GM08714 (cell line): ENCODE results near the gene TNFAIP8L1.
A peak's percentile ranks its signal among the peaks of the same experiment; 100 is the strongest.
"Not testable (repeated sequence)": the region's sequence is repeated elsewhere in the genome, so short reads cannot be mapped to it uniquely, and the experiment has no call there.

Experiments used
- H3K4me3 ChIP-seq: fragments of 200-500 bp; sonication (Bioruptor generic); 2 replicates; pipeline ENCODE4 v1.5.1; 2014; ENCODE audit warnings: mild to moderate bottlenecking, low read length, inconsistent platforms
- ZNF274 ChIP-seq: IDR thresholded peaks from 2 replicates; pipeline ENCODE4 v1.6.1; 2012; ENCODE audit warnings: mild to moderate bottlenecking, low read depth, low read length

The TNFAIP8L1 gene

DNA sequence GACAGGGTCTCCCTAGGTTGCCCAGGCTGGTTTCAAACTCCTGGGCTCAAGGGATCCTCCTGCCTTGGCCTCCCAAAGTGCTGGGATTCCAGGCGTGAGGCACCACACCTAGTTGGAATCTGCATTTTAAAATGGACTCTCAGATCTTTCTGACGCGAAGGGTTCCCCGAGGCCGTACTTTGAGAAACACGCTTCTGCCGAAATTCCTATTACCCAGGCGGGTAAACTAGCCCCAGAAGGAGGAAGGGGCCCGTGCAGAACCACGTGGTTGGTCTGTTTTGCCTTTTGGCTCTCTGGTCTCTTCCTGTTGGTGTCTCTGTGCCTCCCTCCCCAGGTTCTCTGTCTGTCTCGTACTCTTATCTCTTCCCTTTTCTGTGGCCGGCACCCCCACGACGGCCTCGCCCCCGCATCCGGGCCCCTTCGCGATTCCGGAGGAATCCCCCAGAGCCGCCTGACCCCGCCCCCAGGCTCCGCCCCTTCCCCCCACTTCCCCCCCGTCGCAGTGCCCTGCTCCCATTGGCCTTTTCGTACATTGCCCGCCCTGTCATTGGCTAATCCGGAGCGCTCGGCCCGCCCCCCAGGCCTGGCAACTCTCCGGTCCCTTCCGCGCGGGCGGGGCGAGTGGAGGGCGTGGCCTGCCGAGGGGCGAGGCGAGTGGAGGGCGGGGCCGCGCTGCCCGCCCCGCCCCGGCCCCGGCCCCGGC lies at the start of gene TNFAIP8L1:
Gene TNFAIP8L1, plus strand, starts transcription at position 689 of the 703 bp plus-strand sequence. CDS start 12,354 bp downstream, outside the sequence.
- no peak for TF ChIP-seq ZNF274
- H3K4me3 ChIP-seq, result peak within 1 kb of the TSS; percentile 86

DNA sequence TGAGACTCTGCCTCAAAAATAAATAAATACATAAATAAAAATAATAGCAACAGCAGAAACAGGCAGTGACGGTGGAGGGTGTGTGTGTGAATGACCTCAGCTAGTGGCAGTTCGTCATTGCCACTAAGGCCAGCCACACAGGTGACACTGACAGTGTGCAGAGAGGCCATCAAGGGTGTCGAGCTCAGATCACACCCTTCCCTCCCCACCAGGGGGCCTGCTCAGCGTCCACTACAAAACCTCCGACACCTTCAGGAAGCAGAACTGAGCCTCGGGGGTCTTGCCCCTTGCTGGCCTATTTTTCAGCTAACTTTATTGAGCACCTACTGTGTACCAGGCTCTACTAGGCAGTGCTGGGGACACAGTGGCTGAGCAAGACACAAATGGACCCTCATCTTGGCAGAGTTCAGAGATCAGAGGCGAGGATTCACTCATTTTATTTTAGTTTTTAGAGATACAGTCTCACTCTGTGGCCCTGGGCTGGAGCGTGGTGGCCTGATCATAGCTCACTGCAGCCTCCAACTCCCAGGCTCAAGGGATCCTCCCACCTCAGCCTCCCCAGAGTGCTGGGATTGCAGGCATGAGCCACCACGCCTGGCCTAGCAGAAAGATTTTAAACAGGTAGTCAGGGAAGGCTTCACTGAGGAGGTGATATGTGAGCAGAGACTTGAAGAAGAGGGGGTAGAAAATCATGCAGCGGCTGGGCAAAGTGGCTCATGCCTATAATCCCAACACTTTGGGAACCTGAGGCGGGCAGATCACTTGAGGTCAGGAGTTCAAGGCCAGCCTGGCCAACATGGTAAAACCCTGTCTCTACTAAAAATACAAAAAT lies 49.5 kb upstream of the TNFAIP8L1 start:
- H3K4me3 ChIP-seq, result no peak overlapping the region
- TF ChIP-seq ZNF274, result no peak

DNA sequence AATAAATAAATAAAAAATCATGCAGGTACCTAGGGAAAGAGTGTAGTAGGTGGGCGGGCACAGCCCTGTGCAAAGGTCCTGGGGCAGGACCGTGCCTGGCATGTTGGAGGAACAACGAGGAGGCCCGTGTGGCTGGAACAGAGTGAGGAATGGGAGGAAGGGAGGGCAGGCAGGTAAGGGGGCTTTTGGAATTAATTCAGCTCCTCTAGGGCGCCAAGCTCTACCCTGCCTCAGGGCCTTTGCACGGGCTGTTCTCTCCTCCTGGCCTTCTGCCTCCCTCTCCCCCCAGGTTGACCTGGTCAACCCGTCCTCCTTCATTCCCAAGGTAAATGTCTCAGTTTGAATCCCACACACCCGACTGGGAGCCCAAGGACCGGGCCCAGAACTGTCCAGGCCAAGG lies 48.8 kb upstream of the TNFAIP8L1 start:
- no peak overlapping the region for H3K4me3 ChIP-seq
- no peak for TF ChIP-seq ZNF274

DNA sequence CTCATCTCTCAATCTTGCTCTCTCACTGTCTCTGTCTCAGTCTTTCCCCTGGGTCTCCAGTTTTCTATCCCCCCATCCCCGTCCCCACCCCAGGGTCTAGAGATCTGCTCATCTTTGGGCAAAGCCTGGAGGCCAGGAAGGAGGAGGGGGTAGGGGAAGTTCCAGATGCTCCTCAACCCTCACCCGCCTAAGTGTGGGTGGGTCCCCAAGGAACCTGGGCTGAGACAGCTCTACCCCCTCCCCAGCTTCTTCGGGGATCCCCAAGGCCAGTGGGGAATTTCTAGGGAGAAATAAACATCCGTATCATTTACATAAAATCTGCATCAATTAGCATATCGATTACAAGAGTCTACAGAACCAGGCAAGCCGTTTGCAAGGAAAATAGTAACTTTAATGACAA lies 48.0 kb upstream of the TNFAIP8L1 start:
- no peak for TF ChIP-seq ZNF274
- H3K4me3 ChIP-seq, result no peak overlapping the region

DNA sequence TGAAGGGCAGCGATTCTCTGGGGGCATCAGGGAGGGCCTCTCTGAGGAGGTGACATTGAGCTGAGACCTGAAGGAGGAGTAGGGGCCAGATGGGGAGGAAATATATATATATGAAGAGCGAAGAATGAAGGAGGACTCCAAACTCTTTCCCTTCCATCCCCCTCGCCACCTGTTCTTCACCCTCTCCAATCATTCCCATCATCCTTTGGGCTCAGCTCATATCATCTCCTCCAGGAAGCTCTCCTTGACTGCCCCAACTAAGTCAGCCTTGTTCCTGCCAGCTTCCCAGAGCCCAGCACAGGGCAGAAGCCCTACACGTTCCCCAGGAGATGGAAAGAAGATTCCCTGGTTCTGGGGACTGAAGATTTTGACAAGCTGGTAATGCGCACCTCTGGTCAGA lies 46.9 kb upstream of the TNFAIP8L1 start:
- no peak overlapping the region for H3K4me3 ChIP-seq
- TF ChIP-seq ZNF274, result no peak

DNA sequence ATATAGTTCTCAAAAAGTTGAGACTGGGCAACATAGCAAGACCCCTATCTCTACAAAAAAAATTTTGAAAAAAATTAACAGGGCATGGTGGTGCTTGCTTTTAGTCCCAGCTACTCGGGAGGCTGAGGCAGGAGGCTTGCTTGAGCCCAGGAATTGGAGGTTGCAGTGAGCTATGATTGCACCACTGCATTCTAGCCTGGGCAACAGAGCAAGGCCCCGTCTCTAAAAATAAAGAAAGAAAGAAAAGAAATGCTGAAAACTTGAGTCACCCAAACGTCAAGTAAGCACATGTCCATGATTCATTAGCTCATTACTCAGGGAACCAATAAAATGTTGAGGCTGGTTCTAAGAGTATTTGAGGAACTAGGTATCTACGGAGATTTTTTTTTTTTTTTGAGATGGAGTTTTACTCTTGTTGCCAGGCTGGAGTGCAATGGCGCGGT lies 45.9 kb upstream of the TNFAIP8L1 start:
- TF ChIP-seq ZNF274, result no peak
- no peak overlapping the region for H3K4me3 ChIP-seq

DNA sequence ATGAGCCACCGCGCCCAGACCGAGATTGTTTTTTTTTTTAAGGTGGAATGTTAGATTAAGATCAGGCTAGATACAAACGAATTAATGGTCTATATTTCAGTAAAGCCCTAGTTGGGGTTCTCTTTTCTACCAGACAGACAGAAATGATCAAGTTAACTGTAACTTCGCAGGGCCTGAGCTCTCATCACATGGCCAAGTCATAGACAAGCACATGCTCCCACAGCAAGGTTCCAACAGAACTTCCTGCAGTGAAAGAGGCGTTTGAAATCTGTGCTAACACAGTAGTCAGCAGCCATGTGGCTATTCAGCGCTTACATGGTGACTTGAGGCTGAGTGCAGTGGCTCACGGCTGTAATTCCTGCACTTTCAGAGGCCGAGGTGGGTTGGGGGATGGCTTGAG lies 45.1 kb upstream of the TNFAIP8L1 start:
- H3K4me3 ChIP-seq, result no peak overlapping the region
- no peak for TF ChIP-seq ZNF274

DNA sequence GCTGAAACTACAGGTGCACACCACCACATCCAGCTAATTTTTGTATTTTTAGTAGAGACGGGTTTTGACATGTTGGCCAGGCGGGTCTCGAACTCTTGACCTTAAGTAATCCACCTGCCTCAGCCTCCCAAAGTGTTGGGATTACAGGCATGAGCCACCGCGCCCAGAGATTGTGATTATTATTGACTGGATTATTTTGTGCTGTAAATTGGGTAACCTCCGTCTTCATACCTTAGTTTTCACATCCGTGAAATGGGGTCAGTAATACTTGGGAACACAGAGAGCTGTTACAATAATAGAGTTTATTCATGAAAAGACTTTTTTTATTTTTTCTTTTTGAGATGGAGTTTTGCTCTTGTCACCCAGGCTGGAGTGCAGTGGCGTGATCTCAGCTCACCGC lies 44.2 kb upstream of the TNFAIP8L1 start:
- H3K4me3 ChIP-seq, result not testable (repeated sequence)

DNA sequence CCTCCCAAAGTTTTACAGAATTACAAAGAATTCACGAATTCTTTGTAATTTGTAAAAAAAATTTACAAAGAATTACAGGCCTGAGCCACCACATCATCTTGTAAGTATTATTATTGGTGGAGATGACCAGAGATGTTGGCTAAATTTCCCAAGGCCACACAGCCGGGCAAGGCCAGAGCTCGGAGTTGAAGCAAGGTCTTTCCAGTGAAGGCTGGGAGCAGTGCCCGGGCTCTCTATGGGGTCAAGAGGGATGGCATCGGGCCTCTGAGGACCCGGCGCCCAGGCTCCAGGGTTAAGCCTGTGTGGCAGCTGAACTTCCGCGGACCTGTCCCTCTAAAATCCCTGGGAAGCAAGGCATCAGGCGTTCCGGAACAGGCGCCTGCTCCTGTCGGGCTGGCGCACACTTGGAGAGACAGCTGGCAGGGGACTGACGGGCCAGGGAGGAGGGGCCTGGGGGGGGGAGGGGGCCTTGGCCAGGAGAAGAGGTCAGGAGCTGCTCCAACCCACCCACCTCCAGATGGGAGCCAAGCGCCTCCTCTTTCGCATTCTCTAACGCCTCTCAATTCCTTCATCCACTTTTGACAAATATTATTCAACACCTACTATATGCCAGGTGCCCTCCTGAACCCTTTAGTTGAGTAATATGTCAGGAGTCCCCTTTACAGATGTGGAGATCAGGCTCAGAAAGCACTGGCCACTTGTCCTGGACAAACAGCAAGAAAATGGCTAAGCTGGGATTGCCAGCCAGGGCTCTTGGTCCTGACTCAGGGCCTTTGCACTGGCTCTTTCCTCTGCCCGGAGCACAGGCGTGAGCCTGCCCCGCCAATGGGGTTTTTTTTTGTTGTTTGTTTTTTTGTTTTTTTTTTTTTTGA lies 43.0 kb upstream of the TNFAIP8L1 start:
- no peak overlapping the region for H3K4me3 ChIP-seq
- no peak for TF ChIP-seq ZNF274

DNA sequence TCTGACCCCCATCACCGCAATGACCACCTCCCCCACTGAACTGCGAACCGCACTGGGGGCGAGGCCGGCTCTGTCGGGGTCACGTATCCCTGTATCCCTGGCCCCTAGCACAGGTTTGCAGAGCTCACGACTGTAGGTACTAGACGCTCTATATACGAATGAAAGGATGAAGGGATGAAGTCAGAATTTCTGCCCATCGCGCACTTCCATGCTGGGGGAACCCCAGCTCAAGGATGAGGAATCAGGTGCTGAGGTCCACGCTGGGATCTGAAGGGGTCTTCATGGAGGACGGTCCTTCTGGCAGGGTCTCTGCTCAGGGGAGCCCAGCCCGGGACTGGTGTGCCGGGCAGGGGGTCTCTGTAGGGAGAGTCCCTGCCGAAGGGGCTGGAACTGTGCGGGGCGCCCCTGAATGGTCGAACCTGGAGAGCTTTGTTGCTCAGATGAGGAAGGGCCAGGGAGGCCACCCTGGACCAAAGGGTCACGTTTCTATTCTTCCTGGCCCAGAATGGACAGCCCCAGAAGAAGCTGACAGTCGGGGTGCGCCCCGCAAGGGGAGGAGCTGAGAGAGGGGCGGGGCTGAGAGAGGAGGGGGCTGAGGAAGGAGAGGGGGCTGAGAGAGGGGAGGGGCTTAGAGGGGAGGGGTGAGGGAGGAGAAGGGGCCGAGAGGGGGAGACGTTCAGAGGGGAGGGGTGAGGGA lies 41.9 kb upstream of the TNFAIP8L1 start:
- no peak for TF ChIP-seq ZNF274
- no peak overlapping the region for H3K4me3 ChIP-seq

DNA sequence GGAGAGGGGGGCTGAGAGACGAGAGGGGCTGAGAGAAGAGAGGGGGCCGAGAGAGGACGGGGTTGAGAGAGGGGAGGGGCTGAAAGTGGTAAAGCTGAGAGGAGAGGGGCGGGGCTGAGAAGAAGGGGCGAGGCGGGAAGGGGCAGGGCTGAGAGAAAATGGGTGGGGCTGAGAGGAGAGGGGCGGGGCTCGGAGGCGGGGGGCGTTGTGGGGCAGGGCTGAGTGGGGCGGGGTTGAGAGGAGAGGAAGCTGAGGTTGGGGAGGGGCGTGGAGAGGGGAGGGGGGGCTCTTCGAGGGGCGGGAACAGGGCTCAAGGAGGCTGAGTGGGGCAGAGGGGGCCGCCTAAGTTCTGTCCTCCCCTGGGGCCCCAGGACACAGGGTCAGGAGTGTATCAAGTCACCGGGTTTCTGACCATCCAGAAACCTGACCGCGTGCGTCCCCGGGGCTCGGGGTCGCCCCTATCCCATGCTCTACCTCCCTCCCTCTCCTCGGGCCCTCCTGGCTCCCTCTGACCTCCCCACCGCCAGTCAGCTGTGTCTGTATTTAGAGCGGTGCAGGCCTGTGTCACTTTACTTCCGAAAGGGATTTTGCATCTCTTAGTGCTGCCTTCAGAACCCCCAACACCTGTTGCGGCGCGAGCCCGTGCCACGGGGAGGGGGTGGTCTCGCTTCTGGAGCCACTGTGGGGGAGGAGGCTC lies 41.2 kb upstream of the TNFAIP8L1 start:
- no peak overlapping the region; the same call in 1 of the 2 replicates for H3K4me3 ChIP-seq
- no peak for TF ChIP-seq ZNF274

DNA sequence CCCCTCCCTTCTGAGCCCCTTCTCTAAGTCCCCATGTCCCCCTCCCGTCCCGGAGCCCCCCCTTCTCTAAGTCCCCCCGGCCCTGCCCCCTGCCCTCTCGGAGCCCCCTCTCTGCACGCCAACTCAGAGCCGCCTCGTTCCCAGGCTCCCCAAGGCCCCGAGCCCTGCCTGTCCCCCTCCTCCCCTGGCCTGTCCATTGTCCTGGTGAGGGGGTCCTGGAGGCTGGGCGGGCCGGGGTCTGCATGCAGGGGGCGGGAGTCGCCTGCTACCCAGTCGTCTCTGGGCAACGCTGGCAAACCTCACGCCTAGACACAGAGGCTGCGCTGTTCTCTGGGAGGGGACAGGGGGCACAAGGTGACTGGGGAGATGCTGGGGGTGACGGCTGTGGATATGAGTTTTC lies 40.6 kb upstream of the TNFAIP8L1 start:
- TF ChIP-seq ZNF274, result no peak

DNA sequence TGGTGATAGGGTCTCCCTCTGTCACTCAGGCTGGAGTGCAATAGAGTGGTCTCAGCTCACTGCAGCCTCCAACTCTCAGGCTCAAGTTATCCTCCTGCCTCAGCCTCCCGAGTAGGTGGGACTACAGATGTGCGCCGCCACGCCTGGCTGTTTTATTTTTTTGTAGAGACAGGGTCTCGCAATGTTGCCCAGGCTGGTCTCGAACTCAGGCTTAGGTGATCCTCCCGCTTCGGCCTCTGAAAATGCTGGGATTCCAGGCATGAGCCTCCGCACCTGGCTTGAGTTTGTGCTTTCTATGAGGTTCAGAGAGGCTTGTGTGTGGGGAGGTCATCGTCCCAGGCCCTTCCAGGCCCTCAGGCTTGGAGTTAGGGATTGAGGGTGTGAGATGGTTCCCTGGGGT lies 39.2 kb upstream of the TNFAIP8L1 start:
- no peak for TF ChIP-seq ZNF274
- no peak overlapping the region for H3K4me3 ChIP-seq

More for the DNA sequence above, 40.6 kb upstream of the TNFAIP8L1 start:
- no peak overlapping the region for H3K4me3 ChIP-seq
